HEK293 (cell line): ENCODE results near the gene PRX.

Source experiments
- CTCF ChIA-PET: fragments of 350-600 bp; formaldehyde crosslinking; extraction: SDS; loops from one replicate; lab custom pipeline; 2021; ENCODE audit warnings: antibody characterized with exemption; lab: Yijun Ruan, JAX
- POLR2A ChIA-PET: fragments of 300-600 bp; formaldehyde crosslinking; extraction: SDS; loops from one replicate; lab custom pipeline; 2020; ENCODE audit warnings: antibody characterized with exemption, inconsistent platforms; lab: Yijun Ruan, JAX
- H3K27ac ChIP-seq: fragments of 200-500 bp; sonication (Bioruptor generic); 2 replicates; pipeline ENCODE4 v1.5.1; 2014; ENCODE audit warnings: low read depth, low read length, control low read depth, inconsistent platforms; ENCODE audit errors: extremely low read depth
- H3K36me3 ChIP-seq, 2 experiments: fragments of 200-500 bp in 1 of 2; sonication (Bioruptor generic) in 1 of 2; 1 replicate in 1 of 2; 2 replicates in 1 of 2; pipeline ENCODE4 v1.5.1; 2014 to 2017; ENCODE audit warnings: inconsistent platforms in 2 of 2, low read length in 2 of 2; ENCODE audit not compliant: control insufficient read depth in 2 of 2, insufficient read depth in 1 of 2
- H3K4me1 ChIP-seq: fragments of 200-500 bp; sonication (Bioruptor generic); 2 replicates; pipeline ENCODE4 v1.5.1; 2014; ENCODE audit warnings: mild to moderate bottlenecking, low read length, inconsistent platforms; ENCODE audit not compliant: control insufficient read depth, insufficient read depth
- H3K4me3 ChIP-seq: 2 replicates; pipeline ENCODE4 v1.5.1; 2011; ENCODE audit warnings: low read depth, mild to moderate bottlenecking, control low read depth, low read length, moderate library complexity
- H3K9me3 ChIP-seq: fragments of 200-500 bp; sonication (Bioruptor generic); 2 replicates; pipeline ENCODE4 v1.5.1; 2014; ENCODE audit warnings: low read depth, low read length, inconsistent platforms; ENCODE audit not compliant: control insufficient read depth, insufficient read depth
- AEBP2 ChIP-seq: fragments of 450-650 bp; formaldehyde crosslinking; IDR thresholded peaks from 2 replicates; pipeline ENCODE4 v1.5.1; 2016; ENCODE audit warnings: missing biosample characterization, missing genetic modification characterization, borderline replicate concordance
- BCL11A ChIP-seq: fragments of 450-650 bp; formaldehyde crosslinking; IDR thresholded peaks from 2 replicates; pipeline ENCODE4 v1.5.1; 2016; ENCODE audit warnings: low read depth, missing biosample characterization, missing genetic modification characterization
- GLI4 ChIP-seq: fragments of 450-650 bp; formaldehyde crosslinking; IDR thresholded peaks from 2 replicates; pipeline ENCODE4 v1.5.1; 2016; ENCODE audit warnings: missing biosample characterization, missing genetic modification characterization
- GLIS1 ChIP-seq: fragments of 450-650 bp; formaldehyde crosslinking; IDR thresholded peaks from 2 replicates; pipeline ENCODE4 v1.5.1; 2016; ENCODE audit warnings: missing biosample characterization, missing genetic modification characterization
- KLF8 ChIP-seq: fragments of 450-650 bp; formaldehyde crosslinking; IDR thresholded peaks from 2 replicates; pipeline ENCODE4 v1.5.1; 2016; ENCODE audit warnings: missing biosample characterization, missing genetic modification characterization
- KLF9 ChIP-seq: fragments of 450-650 bp; formaldehyde crosslinking; IDR thresholded peaks from 2 replicates; pipeline ENCODE4 v1.5.1; 2016; ENCODE audit warnings: missing biosample characterization, missing genetic modification characterization, low read depth
- OSR2 ChIP-seq: fragments of 450-650 bp; formaldehyde crosslinking; IDR thresholded peaks from 2 replicates; pipeline ENCODE4 v1.5.1; 2016; ENCODE audit warnings: missing biosample characterization, missing genetic modification characterization
- PATZ1 ChIP-seq: fragments of 450-650 bp; formaldehyde crosslinking; IDR thresholded peaks from 2 replicates; pipeline ENCODE4 v1.5.1; 2016; ENCODE audit warnings: missing biosample characterization, missing genetic modification characterization
- PRDM6 ChIP-seq: fragments of 450-650 bp; formaldehyde crosslinking; IDR thresholded peaks from 2 replicates; pipeline ENCODE4 v1.5.1; 2017; ENCODE audit warnings: missing biosample characterization, missing genetic modification characterization
- ZBTB21 ChIP-seq: fragments of 450-650 bp; formaldehyde crosslinking; IDR thresholded peaks from 2 replicates; pipeline ENCODE4 v1.5.1; 2017; ENCODE audit warnings: missing biosample characterization, missing genetic modification characterization
- ZBTB44 ChIP-seq: fragments of 450-650 bp; IDR thresholded peaks from 2 replicates; pipeline ENCODE4 v1.5.1; 2018; ENCODE audit warnings: missing biosample characterization, mild to moderate bottlenecking, missing genetic modification characterization
- ZBTB48 ChIP-seq: fragments of 450-650 bp; formaldehyde crosslinking; IDR thresholded peaks from 2 replicates; pipeline ENCODE4 v1.5.1; 2016; ENCODE audit warnings: missing biosample characterization, missing genetic modification characterization
- ZFP69B ChIP-seq: fragments of 450-650 bp; formaldehyde crosslinking; IDR thresholded peaks from 2 replicates; pipeline ENCODE4 v1.5.1; 2016; ENCODE audit warnings: missing biosample characterization, missing genetic modification characterization
- ZNF148 ChIP-seq: fragments of 450-650 bp; formaldehyde crosslinking; IDR thresholded peaks from 2 replicates; pipeline ENCODE4 v1.5.0; 2017; ENCODE audit warnings: missing biosample characterization, missing genetic modification characterization, borderline replicate concordance
- ZNF174 ChIP-seq: fragments of 450-650 bp; formaldehyde crosslinking; IDR thresholded peaks from 2 replicates; pipeline ENCODE4 v1.5.0; 2017; ENCODE audit warnings: missing biosample characterization, mild to moderate bottlenecking, missing genetic modification characterization
- ZNF184 ChIP-seq: fragments of 450-650 bp; IDR thresholded peaks from 2 replicates; pipeline ENCODE4 v1.5.1; 2018; ENCODE audit warnings: missing biosample characterization, mild to moderate bottlenecking, missing genetic modification characterization
- ZNF19 ChIP-seq: fragments of 450-650 bp; formaldehyde crosslinking; IDR thresholded peaks from 2 replicates; pipeline ENCODE4; 2016; ENCODE audit warnings: missing biosample characterization, missing genetic modification characterization, low read depth
- ZNF274 ChIP-seq, 2 experiments: fragments of 200-500 bp in 1 of 2; fragments of 450-650 bp in 1 of 2; sonication (Bioruptor generic) in 1 of 2; formaldehyde crosslinking in 1 of 2; IDR thresholded peaks; 2 replicates each; pipeline versions ENCODE4 v1.5.1 to v1.6.1; 2014 to 2016; ENCODE audit warnings: borderline replicate concordance in 1 of 2, inconsistent platforms in 1 of 2, low read length in 1 of 2, missing biosample characterization in 1 of 2, missing genetic modification characterization in 1 of 2
- ZNF394 ChIP-seq: fragments of 450-650 bp; formaldehyde crosslinking; IDR thresholded peaks from 2 replicates; pipeline ENCODE4 v1.5.1; 2016; ENCODE audit warnings: missing biosample characterization, missing genetic modification characterization, mild to moderate bottlenecking, moderate library complexity, borderline replicate concordance
- ZNF398 ChIP-seq: fragments of 450-650 bp; formaldehyde crosslinking; IDR thresholded peaks from 2 replicates; pipeline ENCODE4 v1.5.1; 2017; ENCODE audit warnings: missing biosample characterization, missing genetic modification characterization
- ZNF433 ChIP-seq: fragments of 450-650 bp; formaldehyde crosslinking; IDR thresholded peaks from 2 replicates; pipeline ENCODE4 v1.5.1; 2016; ENCODE audit warnings: missing biosample characterization, missing genetic modification characterization, low read depth
- ZNF521 ChIP-seq: fragments of 450-650 bp; formaldehyde crosslinking; IDR thresholded peaks from 2 replicates; pipeline ENCODE4 v1.5.1; 2017; ENCODE audit warnings: missing biosample characterization, mild to moderate bottlenecking, missing genetic modification characterization
- ZNF768 ChIP-seq: fragments of 450-650 bp; formaldehyde crosslinking; IDR thresholded peaks from 2 replicates; pipeline ENCODE4 v1.5.1; 2018; ENCODE audit warnings: missing biosample characterization, mild to moderate bottlenecking, missing genetic modification characterization
- ZXDB ChIP-seq: fragments of 450-650 bp; formaldehyde crosslinking; IDR thresholded peaks from 2 replicates; pipeline ENCODE4 v1.5.1; 2016; ENCODE audit warnings: missing biosample characterization, missing genetic modification characterization

The PRX gene

GRCh38 chr19:40425450-40426287, 12.5 kb upstream of the PRX start, which contains the start of gene SERTAD1:
Gene SERTAD1 (minus strand): TSS chr19:40425992. CDS start chr19:40423546, 2,446 bp downstream.
- Histone ChIP-seq H3K9me3 (no peaks in the 10 kb centered on the region), H3K36me3 (peaks cover 13 to 15% of the 10 kb centered on the region in 2 experiments), H3K4me3 (peak within 1 kb of the TSS; percentile 67), H3K4me1 (peaks cover 19% of the 10 kb centered on the region), H3K27ac (peak within 1 kb of the TSS; percentile 97)
- ChIA-PET POLR2A (interaction anchor here (0.5 to 9.2 kb wide), 58 partner anchors 12 to 1539 kb away, joined by 3 to 428 read pairs (median 4); partner anchors contain the start of genes AKT2, BLVRB, C19orf47 and DYRK1B), CTCF (interaction anchor here (0.6 to 3.2 kb wide), 34 partner anchors 8 to 286 kb away, joined by 3 to 26 read pairs (median 5); partner anchors contain the start of genes BLVRB, LTBP4, PRX and SERTAD3)
- peak; percentile 77 for TF ChIP-seq BCL11A
- no peak for TF ChIP-seq ZNF148
- TF ChIP-seq ZNF274 (IDR thresholded peaks at IDR 0.05; ENCODE audit: low read length) = no peak
- TF ChIP-seq ZNF274 (tag by site-specific recombination; IDR thresholded peaks at IDR 0.05; ENCODE audit: borderline replicate concordance) = no peak
- no peak for TF ChIP-seq ZNF521
- peak; percentile 92 for TF ChIP-seq KLF8 (tag by site-specific recombination)
- no peak for TF ChIP-seq ZNF174
- peak; percentile 73 for TF ChIP-seq ZBTB48 (tag by site-specific recombination)
- TF ChIP-seq ZNF184 = 0 out of 2 replicates have a peak, but pooled peaks have one; percentile 69
- peak; percentile 90 for TF ChIP-seq ZXDB (tag by site-specific recombination)
- TF ChIP-seq ZNF433 (tag by site-specific recombination) = no peak
- peak; percentile 74 for TF ChIP-seq ZNF394 (tag by site-specific recombination)
- no peak for TF ChIP-seq PRDM6
- TF ChIP-seq ZNF19 (tag by site-specific recombination) = no peak
- TF ChIP-seq PATZ1 (tag by site-specific recombination) = peak; percentile 75
- peak; percentile 26 for TF ChIP-seq ZFP69B (tag by site-specific recombination)
- no peak for TF ChIP-seq ZBTB21 (tag by site-specific recombination)
- TF ChIP-seq GLIS1 = peak; percentile 55
- no peak for TF ChIP-seq ZNF768 (tag by site-specific recombination)
- no peak for TF ChIP-seq AEBP2
- TF ChIP-seq OSR2 (tag by site-specific recombination) = peak; percentile 67
- TF ChIP-seq ZBTB44 = peak; percentile 37; the same call in 1 of the 2 replicates
- TF ChIP-seq KLF9 (tag by site-specific recombination) = peak; percentile 92
- no peak for TF ChIP-seq GLI4 (tag by site-specific recombination)
- peak; percentile 81 for TF ChIP-seq ZNF398 (tag by site-specific recombination)
